KOPT-K1 (cell line): ENCODE measurements around the gene CD79B.
"Not testable (repeated sequence)": the region's sequence is repeated elsewhere in the genome, so short reads cannot be mapped to it uniquely, and the experiment has no call there.

Experiments used
- H3K27ac ChIP-seq: fragments of 200-600 bp; sonication (generic); 2 replicates; pipeline ENCODE4 v1.5.1; 2016; ENCODE audit warnings: antibody characterized with exemption, mild to moderate bottlenecking, low read depth, low read length; ENCODE audit not compliant: poor library complexity, severe bottlenecking
- H3K36me3 ChIP-seq: fragments of 200-600 bp; sonication (generic); 2 replicates; pipeline ENCODE4 v1.5.1; 2017; ENCODE audit warnings: antibody characterized with exemption, mild to moderate bottlenecking, low read length, moderate library complexity; ENCODE audit not compliant: insufficient read depth
- H3K9me3 ChIP-seq: fragments of 200-600 bp; sonication (generic); 2 replicates; pipeline ENCODE4 v1.5.1; 2017; ENCODE audit warnings: antibody characterized with exemption, low read length, mild to moderate bottlenecking; ENCODE audit not compliant: insufficient read depth, poor library complexity, severe bottlenecking

CD79B gene

GRCh38 chr17:63917206-63917605, 14.9 kb downstream of the CD79B start:
- not testable (repeated sequence) for H3K36me3 ChIP-seq, H3K9me3 ChIP-seq, H3K27ac ChIP-seq

- Histone ChIP-seq H3K27ac (no peak overlapping the region), H3K36me3 (no peaks in the 10 kb centered on the region), H3K9me3 (no peaks in the 10 kb centered on the region)
Measured at GRCh38 chr17:63916566-63917185, 15.5 kb downstream of the CD79B start.

GRCh38 chr17:63915753-63916152, 16.4 kb downstream of the CD79B start:
- not testable (repeated sequence) for H3K27ac ChIP-seq, H3K36me3 ChIP-seq, H3K9me3 ChIP-seq

- no peaks in the 10 kb centered on the region for H3K36me3 ChIP-seq
- H3K9me3 ChIP-seq = no peaks in the 10 kb centered on the region
- H3K27ac ChIP-seq = no peak overlapping the region
Measured at GRCh38 chr17:63914471-63914870, 17.7 kb downstream of the CD79B start.

- no peaks in the 10 kb centered on the region for H3K36me3 ChIP-seq
- H3K9me3 ChIP-seq = no peaks in the 10 kb centered on the region
Measured at GRCh38 chr17:63911657-63912100, 20.5 kb downstream of the CD79B start.

GRCh38 chr17:63911041-63911635, 21.0 kb downstream of the CD79B start, which contains the start of gene CSHL1:
CSHL1 (minus strand) TSS chr17:63911258; CDS start chr17:63911196, 62 bp downstream.
- no peak within 1 kb of the TSS for H3K27ac ChIP-seq
- no peaks in the 10 kb centered on the region for H3K9me3 ChIP-seq
- no peaks in the 10 kb centered on the region for H3K36me3 ChIP-seq

More at GRCh38 chr17:63911657-63912100, 20.5 kb downstream of the CD79B start:
- no peak overlapping the region for H3K27ac ChIP-seq

- Histone ChIP-seq H3K36me3 (no peaks in the 10 kb centered on the region), H3K9me3 (no peaks in the 10 kb centered on the region), H3K27ac (no peak overlapping the region)
Measured at GRCh38 chr17:63910096-63910495, 22.0 kb downstream of the CD79B start.

GRCh38 chr17:63909586-63909985, 22.5 kb downstream of the CD79B start:
- not testable (repeated sequence) for H3K27ac ChIP-seq, H3K36me3 ChIP-seq, H3K9me3 ChIP-seq

GRCh38 chr17:63907161-63907778, 24.9 kb downstream of the CD79B start:
- H3K9me3 ChIP-seq, H3K36me3 ChIP-seq, H3K27ac ChIP-seq: not testable (repeated sequence)

GRCh38 chr17:63904796-63905195, 27.3 kb downstream of the CD79B start:
- H3K9me3 ChIP-seq, H3K36me3 ChIP-seq, H3K27ac ChIP-seq: not testable (repeated sequence)

GRCh38 chr17:63903787-63904201, 28.3 kb downstream of the CD79B start:
- not testable (repeated sequence) for H3K27ac ChIP-seq, H3K36me3 ChIP-seq, H3K9me3 ChIP-seq

GRCh38 chr17:63901971-63902370, 30.2 kb downstream of the CD79B start:
- not testable (repeated sequence) for H3K9me3 ChIP-seq, H3K36me3 ChIP-seq, H3K27ac ChIP-seq

GRCh38 chr17:63898899-63899798, 33.0 kb downstream of the CD79B start:
- H3K27ac ChIP-seq, H3K9me3 ChIP-seq, H3K36me3 ChIP-seq: not testable (repeated sequence)

- H3K27ac ChIP-seq, H3K9me3 ChIP-seq, H3K36me3 ChIP-seq: not testable (repeated sequence)
Measured at GRCh38 chr17:63896524-63897354, 35.4 kb downstream of the CD79B start, which contains the start of gene CSH1. CSH1 (minus strand) TSS chr17:63896574; CDS start chr17:63896511, 63 bp downstream.
